CD8-positive, alpha-beta memory T cell (primary cell): ENCODE data around the gene SIPA1L3. TPM values are rescaled to one million over a fixed set of nuclear protein-coding genes. Genes with fewer than 3 reads are reported as not detected.

Source experiments
- CTCF ChIA-PET: fragments of 350-600 bp; sonication (Branson Sonifier 250); formaldehyde crosslinking; loops from one replicate; lab custom pipeline; 2021; ENCODE audit warnings: antibody characterized with exemption; lab: Charles Lee
- POLR2A ChIA-PET: fragments of 350-600 bp; sonication (Branson Sonifier 250); formaldehyde crosslinking; loops from one replicate; lab custom pipeline; 2021; ENCODE audit warnings: antibody characterized with exemption; lab: Charles Lee
- DNase-seq, 5 donors: peaks; one replicate each; pipeline versions ENCODE4 v3.0.0 to v3.0.0-alpha.2; 2020 to 2022; ENCODE audit warnings: mixed read lengths in 1 of 5
- H3K27ac ChIP-seq: one replicate; pipeline ENCODE4 v1.7.0; 2013; ENCODE audit warnings: low read depth, mild to moderate bottlenecking, low read length, moderate library complexity
- H3K27me3 ChIP-seq: 2 replicates; pipeline ENCODE4 v1.7.0; 2013; ENCODE audit warnings: low read length, mild to moderate bottlenecking; ENCODE audit not compliant: insufficient read depth, poor library complexity, severe bottlenecking
- H3K36me3 ChIP-seq: 2 replicates; pipeline ENCODE4 v1.7.0; 2013; ENCODE audit warnings: mild to moderate bottlenecking, low read length, moderate library complexity; ENCODE audit not compliant: insufficient read depth
- H3K4me1 ChIP-seq: 2 replicates; pipeline ENCODE4 v1.7.0; 2013; ENCODE audit warnings: mild to moderate bottlenecking, low read length, moderate library complexity; ENCODE audit not compliant: insufficient read depth
- H3K4me3 ChIP-seq: 2 replicates; pipeline ENCODE4 v1.7.0; 2013; ENCODE audit warnings: mild to moderate bottlenecking, low read length
- H3K9me3 ChIP-seq: 2 replicates; pipeline ENCODE4 v1.7.0; 2013; ENCODE audit warnings: mild to moderate bottlenecking, low read length
- H3K27ac Mint-ChIP-seq, 8 donors: one replicate each; pipeline ENCODE4 v1.8.0; 2020 to 2021; ENCODE audit warnings: mixed read lengths in 8 of 8, mild to moderate bottlenecking in 6 of 8, inconsistent platforms in 3 of 8, moderate library complexity in 3 of 8
- H3K27me3 Mint-ChIP-seq, 2 donors: one replicate each; pipeline ENCODE4 v1.8.0; 2020 to 2021; ENCODE audit warnings: mixed read lengths in 2 of 2, mild to moderate bottlenecking in 1 of 2, moderate library complexity in 1 of 2
- H3K36me3 Mint-ChIP-seq, 3 donors: one replicate each; pipeline ENCODE4 v1.8.0; 2020 to 2021; ENCODE audit warnings: mixed read lengths in 3 of 3, inconsistent platforms in 1 of 3, mild to moderate bottlenecking in 1 of 3
- H3K4me1 Mint-ChIP-seq, 3 donors: one replicate each; pipeline ENCODE4 v1.8.0; 2020 to 2021; ENCODE audit warnings: mixed read lengths in 3 of 3, inconsistent platforms in 1 of 3, mild to moderate bottlenecking in 1 of 3
- H3K4me3 Mint-ChIP-seq, 7 donors: one replicate each; pipeline ENCODE4 v1.8.0; 2020 to 2021; ENCODE audit warnings: mixed read lengths in 7 of 7, mild to moderate bottlenecking in 6 of 7, moderate library complexity in 4 of 7, inconsistent platforms in 2 of 7
- H3K9me3 Mint-ChIP-seq, 5 donors: one replicate each; pipeline ENCODE4 v1.8.0; 2020 to 2022; ENCODE audit warnings: mixed read lengths in 5 of 5, mild to moderate bottlenecking in 3 of 5, moderate library complexity in 2 of 5, inconsistent platforms in 1 of 5
- polyA plus RNA-seq: library from polyadenylated mRNA; unstranded; fragments of 300-500 nt; fragmentation: Illumina TruSeq; gene quantifications from one replicate; pipeline ENCODE4 v1.2.3, GENCODE V29; 2021
- total RNA-seq, 2 experiments: library from RNA; stranded (reverse); gene quantifications; one replicate each; pipeline ENCODE4 v1.2.3, GENCODE V29; 2021

Gene SIPA1L3
- total and polyA plus RNA-seq, 3 experiments from 2014 or later, result 5.4 to 14.8 (median 11.5) TPM

DNA sequence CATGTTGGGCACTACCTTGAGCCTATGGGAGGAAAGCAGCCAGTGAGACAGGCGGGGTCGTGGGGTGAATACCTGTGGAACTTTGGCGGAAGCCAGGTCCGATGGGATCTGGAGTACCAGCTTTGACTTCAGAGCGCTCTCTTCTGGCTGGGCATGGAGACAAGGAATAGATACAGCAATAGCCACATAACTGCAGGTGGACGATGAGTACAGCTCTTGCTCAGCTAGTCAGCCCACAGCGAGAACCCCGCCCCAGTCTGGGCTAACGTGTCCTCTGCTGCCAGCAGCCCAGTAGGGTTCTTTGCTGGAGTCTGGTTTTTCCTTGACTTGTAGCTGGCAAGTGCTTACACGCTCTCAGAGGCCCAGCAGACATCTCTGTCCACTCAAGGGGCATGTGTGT lies 83.4 kb downstream of the SIPA1L3 start:
- peaks cover 8% of the 10 kb centered on the region for H3K4me1 ChIP-seq
- Mint-ChIP-seq H3K27ac (no peak overlapping the region), H3K4me3 (peak overlapping the region in 1 of 7 donors; percentile 51), H3K36me3 (peaks cover 0 to 4% (median 0%) of the 10 kb centered on the region in 3 donors), H3K4me1 (peaks cover 18 to 21% (median 19%) of the 10 kb centered on the region in 3 donors), H3K27me3 (no peaks in the 10 kb centered on the region), H3K9me3 (no peaks in the 10 kb centered on the region)
- ChIA-PET CTCF (no interaction called here), POLR2A (no interaction called here)
- no peak overlapping the region for H3K4me3 ChIP-seq
- no peak for DNase-seq
- no peak overlapping the region for H3K27ac ChIP-seq
- H3K36me3 ChIP-seq, result no peaks in the 10 kb centered on the region
- H3K27me3 ChIP-seq, result no peaks in the 10 kb centered on the region
- no peaks in the 10 kb centered on the region for H3K9me3 ChIP-seq

- Mint-ChIP-seq H3K27me3 (no peaks in the 10 kb centered on the region), H3K27ac (no peak overlapping the region), H3K4me1 (peaks cover 11 to 14% (median 12%) of the 10 kb centered on the region in 3 donors), H3K36me3 (peaks cover 0 to 4% (median 0%) of the 10 kb centered on the region in 3 donors), H3K9me3 (no peaks in the 10 kb centered on the region), H3K4me3 (no peak overlapping the region)
- Histone ChIP-seq H3K4me1 (peaks cover 4% of the 10 kb centered on the region), H3K27me3 (no peaks in the 10 kb centered on the region), H3K4me3 (no peak overlapping the region), H3K9me3 (no peaks in the 10 kb centered on the region), H3K27ac (no peak overlapping the region), H3K36me3 (no peaks in the 10 kb centered on the region)
- no peak for DNase-seq
- ChIA-PET CTCF (no interaction called here), POLR2A (no interaction called here)
Observed at GRCh38 chr19:37991176-37991835, 84.3 kb downstream of the SIPA1L3 start.

- H3K27ac Mint-ChIP-seq, result peak overlapping the region in 1 of 8 donors; percentile 70
- CTCF ChIA-PET, result interaction anchor here (1.3 kb wide), 1 partner anchor 10 kb away, joined by 3 read pairs; no protein-coding TSS in a partner anchor
Observed at GRCh38 chr19:37991841-37992248, 84.8 kb downstream of the SIPA1L3 start.

GRCh38 chr19:37992761-37993160 lies 85.8 kb downstream of the SIPA1L3 start:
- no peak overlapping the region for H3K27ac ChIP-seq
- peaks cover 0 to 4% (median 0%) of the 10 kb centered on the region in 3 donors for H3K36me3 Mint-ChIP-seq
- no peaks in the 10 kb centered on the region for H3K9me3 Mint-ChIP-seq
- H3K4me1 Mint-ChIP-seq, result peaks cover 5 to 8% (median 6%) of the 10 kb centered on the region in 3 donors
- no peaks in the 10 kb centered on the region for H3K27me3 ChIP-seq
- no peak for DNase-seq
- no peak overlapping the region for H3K4me3 ChIP-seq
- no peaks in the 10 kb centered on the region for H3K27me3 Mint-ChIP-seq
- no peaks in the 10 kb centered on the region for H3K9me3 ChIP-seq
- H3K27ac Mint-ChIP-seq, result no peak overlapping the region
- no peaks in the 10 kb centered on the region for H3K36me3 ChIP-seq
- ChIA-PET POLR2A (no interaction called here), CTCF (interaction anchor here (1.3 kb wide), 1 partner anchor 11 kb away, joined by 3 read pairs; no protein-coding TSS in a partner anchor)
- no peak overlapping the region for H3K4me3 Mint-ChIP-seq
- H3K4me1 ChIP-seq, result no peaks in the 10 kb centered on the region

More at GRCh38 chr19:37991841-37992248, 84.8 kb downstream of the SIPA1L3 start:
- Histone ChIP-seq H3K27ac (no peak overlapping the region), H3K4me1 (no peaks in the 10 kb centered on the region), H3K36me3 (no peaks in the 10 kb centered on the region), H3K9me3 (no peaks in the 10 kb centered on the region), H3K4me3 (no peak overlapping the region), H3K27me3 (no peaks in the 10 kb centered on the region)
- Mint-ChIP-seq H3K4me3 (no peak overlapping the region), H3K27me3 (no peaks in the 10 kb centered on the region), H3K9me3 (no peaks in the 10 kb centered on the region), H3K4me1 (peaks cover 6 to 9% (median 8%) of the 10 kb centered on the region in 3 donors), H3K36me3 (peaks cover 0 to 4% (median 0%) of the 10 kb centered on the region in 3 donors)
- POLR2A ChIA-PET, result no interaction called here
- DNase-seq, result no peak

GRCh38 chr19:37994823-37995130 lies 87.8 kb downstream of the SIPA1L3 start:
- H3K9me3 Mint-ChIP-seq, result no peaks in the 10 kb centered on the region
- no peak overlapping the region for H3K27ac Mint-ChIP-seq
- no peak for DNase-seq
- H3K4me1 ChIP-seq, result no peaks in the 10 kb centered on the region
- H3K36me3 ChIP-seq, result no peaks in the 10 kb centered on the region
- H3K4me3 Mint-ChIP-seq, result no peak overlapping the region
- POLR2A ChIA-PET, result no interaction called here
- CTCF ChIA-PET, result no interaction called here
- H3K9me3 ChIP-seq, result no peaks in the 10 kb centered on the region
- no peak overlapping the region for H3K4me3 ChIP-seq
- H3K27ac ChIP-seq, result no peak overlapping the region
- peaks cover 0 to 1% of the 10 kb centered on the region in 2 donors for H3K27me3 Mint-ChIP-seq
- peaks cover 0 to 4% (median 0%) of the 10 kb centered on the region in 3 donors for H3K36me3 Mint-ChIP-seq
- peaks cover 0 to 3% (median 0%) of the 10 kb centered on the region in 3 donors for H3K4me1 Mint-ChIP-seq
- H3K27me3 ChIP-seq, result no peaks in the 10 kb centered on the region

- Histone ChIP-seq H3K27ac (no peak overlapping the region), H3K36me3 (no peaks in the 10 kb centered on the region), H3K27me3 (no peaks in the 10 kb centered on the region), H3K9me3 (no peaks in the 10 kb centered on the region), H3K4me1 (no peaks in the 10 kb centered on the region), H3K4me3 (no peak overlapping the region)
- peaks cover 0 to 3% (median 0%) of the 10 kb centered on the region in 3 donors for H3K4me1 Mint-ChIP-seq
- no peaks in the 10 kb centered on the region for H3K9me3 Mint-ChIP-seq
- POLR2A ChIA-PET, result no interaction called here
- CTCF ChIA-PET, result no interaction called here
- no peak overlapping the region for H3K4me3 Mint-ChIP-seq
- H3K36me3 Mint-ChIP-seq, result peaks cover 0 to 4% (median 0%) of the 10 kb centered on the region in 3 donors
- peak overlapping the region in 2 of 8 donors; percentile 2 to 94 for H3K27ac Mint-ChIP-seq
- H3K27me3 Mint-ChIP-seq, result peaks cover 0 to 1% of the 10 kb centered on the region in 2 donors
- no peak for DNase-seq
Observed at GRCh38 chr19:37995346-37995745, 88.3 kb downstream of the SIPA1L3 start.

DNA sequence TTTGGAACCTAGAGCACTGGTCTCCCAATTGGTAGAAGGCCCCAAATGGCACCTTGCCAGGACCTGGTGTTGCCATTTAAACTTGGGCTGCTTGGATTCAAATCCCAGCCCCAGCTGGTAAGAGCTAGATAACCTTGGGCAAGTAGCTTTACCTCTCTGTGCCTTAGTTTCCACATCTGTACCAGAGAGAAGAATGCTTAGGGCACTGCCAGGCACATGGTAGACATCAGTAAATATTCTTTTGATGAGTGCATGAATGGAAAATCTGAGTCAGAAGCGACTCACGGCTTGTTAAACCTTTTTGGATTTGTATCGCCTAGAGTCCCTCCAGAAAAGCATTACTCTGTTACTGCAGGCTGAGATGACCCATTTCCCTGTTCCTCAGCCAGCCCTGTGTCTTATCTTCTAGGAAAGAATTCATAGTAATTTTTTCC lies 90.9 kb downstream of the SIPA1L3 start:
- ChIA-PET POLR2A (no interaction called here), CTCF (no interaction called here)
- Mint-ChIP-seq H3K4me3 (no peak overlapping the region), H3K36me3 (peaks cover 0 to 4% (median 0%) of the 10 kb centered on the region in 3 donors), H3K27me3 (peaks cover 0 to 1% of the 10 kb centered on the region in 2 donors), H3K27ac (no peak overlapping the region), H3K4me1 (peaks cover 0 to 7% (median 6%) of the 10 kb centered on the region in 3 donors), H3K9me3 (no peaks in the 10 kb centered on the region)
- no peaks in the 10 kb centered on the region for H3K9me3 ChIP-seq
- H3K27me3 ChIP-seq, result no peaks in the 10 kb centered on the region
- no peaks in the 10 kb centered on the region for H3K36me3 ChIP-seq
- no peak overlapping the region for H3K27ac ChIP-seq
- H3K4me1 ChIP-seq, result peaks cover 2% of the 10 kb centered on the region
- no peak for DNase-seq
- no peak overlapping the region for H3K4me3 ChIP-seq

GRCh38 chr19:37998801-37999308 lies 91.8 kb downstream of the SIPA1L3 start:
- Mint-ChIP-seq H3K27ac (no peak overlapping the region), H3K27me3 (peaks cover 0 to 1% of the 10 kb centered on the region in 2 donors), H3K36me3 (peaks cover 0 to 4% (median 0%) of the 10 kb centered on the region in 3 donors), H3K4me3 (no peak overlapping the region), H3K9me3 (no peaks in the 10 kb centered on the region), H3K4me1 (peaks cover 0 to 7% (median 6%) of the 10 kb centered on the region in 3 donors)
- peaks cover 12% of the 10 kb centered on the region for H3K4me1 ChIP-seq
- ChIA-PET CTCF (no interaction called here), POLR2A (no interaction called here)
- H3K4me3 ChIP-seq, result no peak overlapping the region
- H3K27ac ChIP-seq, result no peak overlapping the region
- H3K27me3 ChIP-seq, result no peaks in the 10 kb centered on the region
- DNase-seq, result no peak
- H3K9me3 ChIP-seq, result no peaks in the 10 kb centered on the region
- H3K36me3 ChIP-seq, result no peaks in the 10 kb centered on the region
